Natural killer cell (primary cell): ENCODE results near the gene KTN1. TPM values are rescaled to one million over a fixed set of nuclear protein-coding genes. Genes with fewer than 3 reads are reported as not detected.

Source experiments
- ATAC-seq, 3 donors: fragments of 150-1000 bp in 2 of 3; fragments of 200-7000 bp in 1 of 3; cut with Tn5 transposase; 1 replicate in 1 of 3; 2 replicates in 2 of 3; pipeline ENCODE4 v1.10.0; 2021; ENCODE audit warnings: mild to moderate bottlenecking in 2 of 3, moderate library complexity in 2 of 3
- DNase-seq, 2 donors: peaks; one replicate each; pipeline versions ENCODE4 v3.0.0 to v3.0.0-alpha.2; 2013 to 2021; ENCODE audit warnings: mixed read lengths in 1 of 2
- H3K27ac ChIP-seq: one replicate; pipeline ENCODE4 v1.5.1; 2013; ENCODE audit warnings: mild to moderate bottlenecking, low read length
- H3K27me3 ChIP-seq: one replicate; pipeline ENCODE4 v1.6.1; 2013; ENCODE audit warnings: low read length; ENCODE audit not compliant: control insufficient read depth, insufficient read depth
- H3K36me3 ChIP-seq: one replicate; pipeline ENCODE4 v1.6.1; 2013; ENCODE audit warnings: low read length; ENCODE audit not compliant: control insufficient read depth, insufficient read depth
- H3K4me1 ChIP-seq: one replicate; pipeline ENCODE4 v1.6.1; 2013; ENCODE audit warnings: low read length; ENCODE audit not compliant: control insufficient read depth, insufficient read depth
- H3K4me3 ChIP-seq: one replicate; pipeline ENCODE4 v1.5.1; 2013; ENCODE audit warnings: low read length
- H3K9me3 ChIP-seq: one replicate; pipeline ENCODE4 v1.6.1; 2013; ENCODE audit warnings: low read length; ENCODE audit not compliant: control insufficient read depth, insufficient read depth
- H3K27ac Mint-ChIP-seq, 2 donors: one replicate each; pipeline ENCODE4 v1.8.0; 2022; ENCODE audit warnings: mild to moderate bottlenecking in 2 of 2, mixed read lengths in 2 of 2, moderate library complexity in 1 of 2
- H3K27me3 Mint-ChIP-seq, 2 donors: one replicate each; pipeline ENCODE4 v1.8.0; 2022; ENCODE audit warnings: low read depth in 2 of 2, mixed read lengths in 2 of 2
- H3K36me3 Mint-ChIP-seq: one replicate; pipeline ENCODE4 v1.8.0; 2022; ENCODE audit warnings: mixed read lengths
- H3K4me1 Mint-ChIP-seq, 2 donors: one replicate each; pipeline ENCODE4 v1.8.0; 2022; ENCODE audit warnings: mixed read lengths in 2 of 2
- H3K4me3 Mint-ChIP-seq: one replicate; pipeline ENCODE4 v1.8.0; 2022; ENCODE audit warnings: mild to moderate bottlenecking, moderate library complexity, mixed read lengths
- H3K9me3 Mint-ChIP-seq, 2 donors: one replicate each; pipeline ENCODE4 v1.8.0; 2022; ENCODE audit warnings: mixed read lengths in 2 of 2
- WGBS: methylation state at CpG from one replicate; pipeline ENCODE4 v1.1.7; 2013; ENCODE audit warnings: missing lambda C conversion rate; ENCODE audit not compliant: insufficient coverage; 5-methylcytosine and 5-hydroxymethylcytosine counted together
- intact Hi-C: fragments of 100-400 bp; cut with micrococcal nuclease; formaldehyde crosslinking; loops from one replicate; pipeline ENCODE4 v1.14.2; 2022
- total RNA-seq, 4 donors: library from RNA; stranded (reverse); fragments of 120-200 nt in 1 of 4; gene quantifications; one replicate each; pipeline versions ENCODE4 v1.2.3 to v1.2.4, GENCODE V29; 2013 to 2022
- TF ChIP-seq, protein P1 (sequence below): fragments of 200-600 bp; IDR thresholded peaks from one replicate; pipeline ENCODE4 v1.8.0; 2022; ENCODE audit warnings: antibody characterized with exemption

The KTN1 gene
- total RNA-seq, 3 donors from 2014 or later (not counting 1 experiment from before 2014, with no cell fraction given), result 63.1 to 96.7 (median 72.8) TPM

- H3K36me3 Mint-ChIP-seq, result no peaks in the 10 kb centered on the region
- intact Hi-C loops, result no loop called here
- no peaks in the 10 kb centered on the region for H3K9me3 Mint-ChIP-seq
- no peaks in the 10 kb centered on the region for H3K36me3 ChIP-seq
- no peaks in the 10 kb centered on the region for H3K27me3 Mint-ChIP-seq
- WGBS, result 87% methylated on average over 6 of the region's 8 CpGs
- peaks cover 24 to 27% of the 10 kb centered on the region in 2 donors for H3K4me1 Mint-ChIP-seq
- no peaks in the 10 kb centered on the region for H3K27me3 ChIP-seq
- H3K27ac Mint-ChIP-seq, result peak overlapping the region; percentile 53 to 91
- TF ChIP-seq, protein P1, sequence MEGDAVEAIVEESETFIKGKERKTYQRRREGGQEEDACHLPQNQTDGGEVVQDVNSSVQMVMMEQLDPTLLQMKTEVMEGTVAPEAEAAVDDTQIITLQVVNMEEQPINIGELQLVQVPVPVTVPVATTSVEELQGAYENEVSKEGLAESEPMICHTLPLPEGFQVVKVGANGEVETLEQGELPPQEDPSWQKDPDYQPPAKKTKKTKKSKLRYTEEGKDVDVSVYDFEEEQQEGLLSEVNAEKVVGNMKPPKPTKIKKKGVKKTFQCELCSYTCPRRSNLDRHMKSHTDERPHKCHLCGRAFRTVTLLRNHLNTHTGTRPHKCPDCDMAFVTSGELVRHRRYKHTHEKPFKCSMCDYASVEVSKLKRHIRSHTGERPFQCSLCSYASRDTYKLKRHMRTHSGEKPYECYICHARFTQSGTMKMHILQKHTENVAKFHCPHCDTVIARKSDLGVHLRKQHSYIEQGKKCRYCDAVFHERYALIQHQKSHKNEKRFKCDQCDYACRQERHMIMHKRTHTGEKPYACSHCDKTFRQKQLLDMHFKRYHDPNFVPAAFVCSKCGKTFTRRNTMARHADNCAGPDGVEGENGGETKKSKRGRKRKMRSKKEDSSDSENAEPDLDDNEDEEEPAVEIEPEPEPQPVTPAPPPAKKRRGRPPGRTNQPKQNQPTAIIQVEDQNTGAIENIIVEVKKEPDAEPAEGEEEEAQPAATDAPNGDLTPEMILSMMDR, result no peak
- H3K4me3 ChIP-seq, result no peak overlapping the region
- peaks cover 18% of the 10 kb centered on the region for H3K4me1 ChIP-seq
- peak overlapping the region; percentile 97 for H3K4me3 Mint-ChIP-seq
- no peak for ATAC-seq
- H3K27ac ChIP-seq, result no peak overlapping the region
- DNase-seq, result no peak
- H3K9me3 ChIP-seq, result no peaks in the 10 kb centered on the region
Measured at GRCh38 chr14:55578511-55578910, 1.5 kb upstream of the KTN1 start.

DNA sequence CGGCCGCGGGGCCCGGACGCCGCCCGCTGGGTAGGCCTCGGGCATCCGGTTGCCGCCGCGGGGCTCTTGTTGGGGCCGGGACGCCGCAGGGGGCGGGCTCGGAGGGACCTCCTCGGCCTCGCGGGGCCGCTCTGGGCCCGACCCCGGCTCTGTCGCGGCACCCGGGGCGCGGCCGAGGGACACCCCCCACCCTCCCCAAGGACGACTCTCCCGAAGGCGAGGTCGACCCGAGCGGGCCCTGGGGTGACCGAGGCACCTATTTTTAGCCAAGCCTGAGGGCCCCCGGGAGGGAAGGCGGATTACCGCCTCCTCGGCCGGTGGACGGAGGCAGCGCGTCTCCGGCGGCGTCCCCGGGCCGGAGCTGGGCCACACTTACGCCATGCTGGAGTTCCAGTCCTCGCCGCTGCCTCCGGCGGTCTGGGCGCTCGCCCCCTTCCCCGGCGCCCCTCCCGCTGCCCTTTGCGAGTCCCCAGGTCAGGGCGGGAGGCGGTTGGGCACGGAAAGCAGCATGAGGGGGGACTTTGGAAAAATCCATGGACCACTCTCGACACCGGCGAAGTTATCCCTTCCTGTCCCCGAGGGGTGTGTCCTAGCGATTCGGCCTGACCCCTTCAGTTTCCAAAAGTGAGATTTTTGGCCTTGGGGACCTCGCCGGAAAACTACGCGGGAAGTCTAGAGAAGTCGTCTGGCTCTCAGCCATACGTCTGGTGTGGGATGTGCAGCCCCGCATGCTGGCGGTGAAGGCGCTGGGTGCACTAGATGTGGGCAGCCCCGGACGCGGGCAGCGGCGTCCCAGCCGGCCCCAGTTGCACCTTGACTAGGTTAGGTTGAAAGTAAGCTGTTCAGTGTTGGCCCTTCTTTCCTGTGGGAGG, 699 bp downstream of the KTN1 start:
- Histone ChIP-seq H3K9me3 (no peaks in the 10 kb centered on the region), H3K4me3 (peak overlapping the region; percentile 83), H3K27ac (peak overlapping the region; percentile 83), H3K4me1 (peaks cover 18% of the 10 kb centered on the region), H3K27me3 (no peaks in the 10 kb centered on the region), H3K36me3 (no peaks in the 10 kb centered on the region)
- ATAC-seq (peak; percentile 48 to 72 (median 64)), DNase-seq (peak; percentile 53 to 77)
- peaks cover 27 to 28% of the 10 kb centered on the region in 2 donors for H3K4me1 Mint-ChIP-seq
- TF ChIP-seq, protein P1, result no peak
- H3K9me3 Mint-ChIP-seq, result no peaks in the 10 kb centered on the region
- H3K27ac Mint-ChIP-seq, result peak overlapping the region; percentile 74 to 78
- H3K36me3 Mint-ChIP-seq, result no peaks in the 10 kb centered on the region
- H3K27me3 Mint-ChIP-seq, result no peaks in the 10 kb centered on the region
- intact Hi-C loops, result loop anchor here (2.0 to 5.0 kb wide), 4 partner anchors 368 to 678 kb away; partner anchors contain the start of genes GCH1, MAPK1IP1L and PELI2
- WGBS, result under 1% methylated on average over 84 of the region's 84 CpGs
- peak overlapping the region; percentile 78 for H3K4me3 Mint-ChIP-seq

- WGBS, result 11% methylated on average over 5 of the region's 6 CpGs
- no peak for ATAC-seq
Measured at GRCh38 chr14:55581342-55581771, 1.4 kb downstream of the KTN1 start.

More at GRCh38 chr14:55581342-55581771, 1.4 kb downstream of the KTN1 start:
- no peaks in the 10 kb centered on the region for H3K9me3 ChIP-seq
- peak overlapping the region; percentile 74 to 78 for H3K27ac Mint-ChIP-seq
- peaks cover 18% of the 10 kb centered on the region for H3K4me1 ChIP-seq
- no peaks in the 10 kb centered on the region for H3K36me3 Mint-ChIP-seq
- no peaks in the 10 kb centered on the region for H3K9me3 Mint-ChIP-seq
- H3K36me3 ChIP-seq, result no peaks in the 10 kb centered on the region
- intact Hi-C loops, result loop anchor here (2.0 to 5.0 kb wide), 4 partner anchors 369 to 679 kb away; partner anchors contain the start of genes GCH1, MAPK1IP1L and PELI2
- peak overlapping the region; percentile 83 for H3K4me3 ChIP-seq
- no peaks in the 10 kb centered on the region for H3K27me3 Mint-ChIP-seq
- TF ChIP-seq, protein P1, result no peak
- DNase-seq, result no peak
- H3K27ac ChIP-seq, result peak overlapping the region; percentile 83
- H3K4me1 Mint-ChIP-seq, result peaks cover 33 to 34% of the 10 kb centered on the region in 2 donors
- H3K4me3 Mint-ChIP-seq, result peak overlapping the region; percentile 78
- H3K27me3 ChIP-seq, result no peaks in the 10 kb centered on the region
